Measurements from ENCODE around the gene REG3G.

The REG3G gene

DNA sequence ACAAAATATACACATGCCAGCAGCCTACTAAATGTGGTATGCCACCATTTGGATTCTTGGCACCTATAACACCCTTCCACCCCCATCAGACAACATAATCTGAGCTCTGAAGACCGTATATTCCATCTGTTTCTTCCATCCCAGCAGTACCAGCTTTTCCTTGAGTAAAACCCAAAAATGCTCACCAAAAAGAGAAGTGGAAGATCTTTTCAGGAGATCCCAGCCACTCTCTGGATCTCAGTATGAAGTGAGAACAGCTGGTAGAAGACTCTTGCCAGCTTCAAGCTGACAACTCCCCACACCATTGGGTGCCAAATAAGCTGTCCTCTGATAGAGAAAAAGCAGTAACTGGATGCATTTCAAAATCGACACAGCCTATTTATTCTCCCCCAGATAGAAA is 39.7 kb downstream of the REG3G start:
- no peaks in the 10 kb centered on the region for H3K4me1 ChIP-seq (ENCODE audit: control insufficient read depth in 1 of 2, insufficient read depth in 1 of 2, low read depth in 1 of 2, low read length in 1 of 2)
- no peak overlapping the region for H3K4me3 ChIP-seq (ENCODE audit: low read depth in 1 of 2, low read length in 1 of 2)
- no peaks in the 10 kb centered on the region for H3K9me3 ChIP-seq
- H3K27ac ChIP-seq: no peak overlapping the region
- no peaks in the 10 kb centered on the region for H3K36me3 ChIP-seq
- no peaks in the 10 kb centered on the region for H3K27me3 ChIP-seq
- TF ChIP-seq, protein P1, sequence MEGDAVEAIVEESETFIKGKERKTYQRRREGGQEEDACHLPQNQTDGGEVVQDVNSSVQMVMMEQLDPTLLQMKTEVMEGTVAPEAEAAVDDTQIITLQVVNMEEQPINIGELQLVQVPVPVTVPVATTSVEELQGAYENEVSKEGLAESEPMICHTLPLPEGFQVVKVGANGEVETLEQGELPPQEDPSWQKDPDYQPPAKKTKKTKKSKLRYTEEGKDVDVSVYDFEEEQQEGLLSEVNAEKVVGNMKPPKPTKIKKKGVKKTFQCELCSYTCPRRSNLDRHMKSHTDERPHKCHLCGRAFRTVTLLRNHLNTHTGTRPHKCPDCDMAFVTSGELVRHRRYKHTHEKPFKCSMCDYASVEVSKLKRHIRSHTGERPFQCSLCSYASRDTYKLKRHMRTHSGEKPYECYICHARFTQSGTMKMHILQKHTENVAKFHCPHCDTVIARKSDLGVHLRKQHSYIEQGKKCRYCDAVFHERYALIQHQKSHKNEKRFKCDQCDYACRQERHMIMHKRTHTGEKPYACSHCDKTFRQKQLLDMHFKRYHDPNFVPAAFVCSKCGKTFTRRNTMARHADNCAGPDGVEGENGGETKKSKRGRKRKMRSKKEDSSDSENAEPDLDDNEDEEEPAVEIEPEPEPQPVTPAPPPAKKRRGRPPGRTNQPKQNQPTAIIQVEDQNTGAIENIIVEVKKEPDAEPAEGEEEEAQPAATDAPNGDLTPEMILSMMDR (IDR thresholded peaks at IDR 0.05): no peak

DNA sequence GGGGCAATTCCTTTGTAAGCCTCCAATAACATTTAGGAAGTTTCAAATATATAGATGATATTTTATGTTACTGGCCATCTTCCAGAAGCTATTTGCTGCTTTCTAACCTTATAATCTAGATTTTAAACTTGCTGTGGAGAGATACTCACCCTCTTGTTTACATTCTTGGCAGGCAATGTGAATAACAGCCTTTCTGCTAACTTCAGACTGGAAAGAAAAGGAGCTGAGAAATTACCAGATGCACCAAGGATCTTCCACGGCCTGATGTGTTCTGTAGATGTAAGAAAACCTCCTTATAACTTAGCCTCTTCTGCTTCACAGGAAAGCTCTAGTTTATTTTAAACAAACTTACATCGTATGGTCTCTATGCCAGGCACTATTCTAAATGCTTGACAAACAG is 45.6 kb downstream of the REG3G start:
- Histone ChIP-seq H3K4me1 (ENCODE audit: control insufficient read depth in 1 of 2, insufficient read depth in 1 of 2, low read depth in 1 of 2, low read length in 1 of 2) (no peaks in the 10 kb centered on the region), H3K27me3 (no peaks in the 10 kb centered on the region), H3K27ac (no peak overlapping the region), H3K36me3 (no peaks in the 10 kb centered on the region), H3K4me3 (ENCODE audit: low read depth in 1 of 2, low read length in 1 of 2) (no peak overlapping the region), H3K9me3 (no peaks in the 10 kb centered on the region)
- TF ChIP-seq, protein P1 (IDR thresholded peaks at IDR 0.05): no peak

Measured in neutrophil (primary cell).